ENCODE results near the gene MBNL1. TPM values are rescaled to one million over a fixed set of nuclear protein-coding genes. Genes with fewer than 3 reads are reported as not detected.
"Not testable (repeated sequence)": the region's sequence is repeated elsewhere in the genome, so short reads cannot be mapped to it uniquely, and the experiment has no call there.

MBNL1 gene
- total RNA-seq, 1 donor from 2014 or later, result 295 TPM

GRCh38 chr3:152334761-152335160, 66.0 kb downstream of the MBNL1 start:
- intact Hi-C loops (cut with micrococcal nuclease), result loop anchor here (1.0 to 2.0 kb wide), 2 partner anchors 10 to 16 kb away; no protein-coding TSS in a partner anchor
- H3K4me1 Mint-ChIP-seq (ENCODE audit: low read depth), result peaks cover 75% of the 10 kb centered on the region
- DNase-seq (ENCODE audit: low spot score), result no peak
- no peaks in the 10 kb centered on the region for H3K9me3 Mint-ChIP-seq
- H3K27me3 Mint-ChIP-seq (ENCODE audit: insufficient read depth), result no peaks in the 10 kb centered on the region
- H3K36me3 Mint-ChIP-seq (ENCODE audit: low read depth), result peaks cover 39% of the 10 kb centered on the region
- H3K27ac Mint-ChIP-seq, result peak overlapping the region; percentile 75
- H3K4me3 Mint-ChIP-seq, result peak overlapping the region; percentile 13

- Mint-ChIP-seq H3K9me3 (no peaks in the 10 kb centered on the region), H3K27ac (peak overlapping the region; percentile 75), H3K27me3 (ENCODE audit: insufficient read depth) (no peaks in the 10 kb centered on the region), H3K36me3 (ENCODE audit: low read depth) (peaks cover 41% of the 10 kb centered on the region), H3K4me3 (no peak overlapping the region), H3K4me1 (ENCODE audit: low read depth) (peaks cover 77% of the 10 kb centered on the region)
- no peak for DNase-seq (ENCODE audit: low spot score)
- intact Hi-C loops (cut with micrococcal nuclease), result loop anchor here (1.0 to 2.0 kb wide), 2 partner anchors 9 to 16 kb away; no protein-coding TSS in a partner anchor
Observed at GRCh38 chr3:152335273-152335672, 66.5 kb downstream of the MBNL1 start.

GRCh38 chr3:152337337-152337736, 68.6 kb downstream of the MBNL1 start:
- not testable (repeated sequence) for H3K27ac Mint-ChIP-seq
- H3K36me3 Mint-ChIP-seq (ENCODE audit: low read depth), result peaks cover 41% of the 10 kb centered on the region
- H3K4me1 Mint-ChIP-seq (ENCODE audit: low read depth), result peaks cover 60% of the 10 kb centered on the region

GRCh38 chr3:152338159-152338720, 69.5 kb downstream of the MBNL1 start:
- DNase-seq (ENCODE audit: low spot score), result no peak
- Mint-ChIP-seq H3K36me3 (ENCODE audit: low read depth) (peaks cover 39% of the 10 kb centered on the region), H3K4me1 (ENCODE audit: low read depth) (peaks cover 51% of the 10 kb centered on the region), H3K9me3 (no peaks in the 10 kb centered on the region), H3K4me3 (no peak overlapping the region), H3K27ac (peak overlapping the region; percentile 0), H3K27me3 (ENCODE audit: insufficient read depth) (no peaks in the 10 kb centered on the region)
- intact Hi-C loops (cut with micrococcal nuclease), result no loop called here

More at GRCh38 chr3:152337337-152337736, 68.6 kb downstream of the MBNL1 start:
- H3K27me3 Mint-ChIP-seq (ENCODE audit: insufficient read depth); intact Hi-C loops (cut with micrococcal nuclease); DNase-seq (ENCODE audit: low spot score); H3K9me3 Mint-ChIP-seq; H3K4me3 Mint-ChIP-seq: not testable (repeated sequence)

- no peaks in the 10 kb centered on the region for H3K27me3 Mint-ChIP-seq (ENCODE audit: insufficient read depth)
- no peak for DNase-seq (ENCODE audit: low spot score)
- intact Hi-C loops (cut with micrococcal nuclease), result no loop called here
- peaks cover 35% of the 10 kb centered on the region for H3K36me3 Mint-ChIP-seq (ENCODE audit: low read depth)
- no peaks in the 10 kb centered on the region for H3K9me3 Mint-ChIP-seq
- peaks cover 43% of the 10 kb centered on the region for H3K4me1 Mint-ChIP-seq (ENCODE audit: low read depth)
- H3K4me3 Mint-ChIP-seq, result no peak overlapping the region
- H3K27ac Mint-ChIP-seq, result no peak overlapping the region
Observed at GRCh38 chr3:152339881-152340505, 71.3 kb downstream of the MBNL1 start.

GRCh38 chr3:152345233-152345632, 76.5 kb downstream of the MBNL1 start:
- H3K27ac Mint-ChIP-seq, result peak overlapping the region; percentile 53
- no peaks in the 10 kb centered on the region for H3K27me3 Mint-ChIP-seq (ENCODE audit: insufficient read depth)
- H3K4me3 Mint-ChIP-seq, result no peak overlapping the region
- peaks cover 20% of the 10 kb centered on the region for H3K4me1 Mint-ChIP-seq (ENCODE audit: low read depth)
- no peaks in the 10 kb centered on the region for H3K9me3 Mint-ChIP-seq
- H3K36me3 Mint-ChIP-seq (ENCODE audit: low read depth), result peaks cover 21% of the 10 kb centered on the region
- DNase-seq (ENCODE audit: low spot score), result no peak
- intact Hi-C loops (cut with micrococcal nuclease), result no loop called here

- DNase-seq (ENCODE audit: low spot score), result no peak
- peaks cover 18% of the 10 kb centered on the region for H3K36me3 Mint-ChIP-seq (ENCODE audit: low read depth)
- H3K4me3 Mint-ChIP-seq, result no peak overlapping the region
- H3K27ac Mint-ChIP-seq, result no peak overlapping the region
- H3K4me1 Mint-ChIP-seq (ENCODE audit: low read depth), result peaks cover 16% of the 10 kb centered on the region
- H3K27me3 Mint-ChIP-seq (ENCODE audit: insufficient read depth), result no peaks in the 10 kb centered on the region
- intact Hi-C loops (cut with micrococcal nuclease), result no loop called here
- no peaks in the 10 kb centered on the region for H3K9me3 Mint-ChIP-seq
Observed at GRCh38 chr3:152346058-152346457, 77.3 kb downstream of the MBNL1 start.

- H3K36me3 Mint-ChIP-seq (ENCODE audit: low read depth), result peaks cover 22% of the 10 kb centered on the region
- no peak overlapping the region for H3K27ac Mint-ChIP-seq
- intact Hi-C loops (cut with micrococcal nuclease), result no loop called here
- H3K4me1 Mint-ChIP-seq (ENCODE audit: low read depth), result peaks cover 16% of the 10 kb centered on the region
- no peaks in the 10 kb centered on the region for H3K27me3 Mint-ChIP-seq (ENCODE audit: insufficient read depth)
- H3K4me3 Mint-ChIP-seq, result no peak overlapping the region
- H3K9me3 Mint-ChIP-seq, result no peaks in the 10 kb centered on the region
- no peak for DNase-seq (ENCODE audit: low spot score)
Observed at GRCh38 chr3:152346740-152347139, 78.0 kb downstream of the MBNL1 start.

GRCh38 chr3:152348436-152349177, 79.9 kb downstream of the MBNL1 start:
- no peaks in the 10 kb centered on the region for H3K27me3 Mint-ChIP-seq (ENCODE audit: insufficient read depth)
- peaks cover 21% of the 10 kb centered on the region for H3K36me3 Mint-ChIP-seq (ENCODE audit: low read depth)
- intact Hi-C loops (cut with micrococcal nuclease), result no loop called here
- H3K4me3 Mint-ChIP-seq, result no peak overlapping the region
- no peaks in the 10 kb centered on the region for H3K9me3 Mint-ChIP-seq
- H3K27ac Mint-ChIP-seq, result no peak overlapping the region
- no peak for DNase-seq (ENCODE audit: low spot score)
- peaks cover 31% of the 10 kb centered on the region for H3K4me1 Mint-ChIP-seq (ENCODE audit: low read depth)

GRCh38 chr3:152349392-152349791, 80.7 kb downstream of the MBNL1 start:
- H3K27me3 Mint-ChIP-seq (ENCODE audit: insufficient read depth), result no peaks in the 10 kb centered on the region
- no peak overlapping the region for H3K27ac Mint-ChIP-seq
- peaks cover 32% of the 10 kb centered on the region for H3K4me1 Mint-ChIP-seq (ENCODE audit: low read depth)
- intact Hi-C loops (cut with micrococcal nuclease), result no loop called here
- peaks cover 23% of the 10 kb centered on the region for H3K36me3 Mint-ChIP-seq (ENCODE audit: low read depth)
- H3K9me3 Mint-ChIP-seq, result no peaks in the 10 kb centered on the region
- H3K4me3 Mint-ChIP-seq, result no peak overlapping the region
- DNase-seq (ENCODE audit: low spot score), result no peak

GRCh38 chr3:152350139-152350538, 81.4 kb downstream of the MBNL1 start:
- DNase-seq (ENCODE audit: low spot score), result no peak
- no peaks in the 10 kb centered on the region for H3K27me3 Mint-ChIP-seq (ENCODE audit: insufficient read depth)

GRCh38 chr3:152350776-152351175, 82.0 kb downstream of the MBNL1 start:
- intact Hi-C loops (cut with micrococcal nuclease), result loop anchor here (1.0 to 2.0 kb wide), 3 partner anchors 8 to 16 kb away; no protein-coding TSS in a partner anchor
- Mint-ChIP-seq H3K4me3 (no peak overlapping the region), H3K4me1 (ENCODE audit: low read depth) (peaks cover 22% of the 10 kb centered on the region), H3K36me3 (ENCODE audit: low read depth) (peaks cover 19% of the 10 kb centered on the region), H3K27me3 (ENCODE audit: insufficient read depth) (no peaks in the 10 kb centered on the region), H3K9me3 (no peaks in the 10 kb centered on the region), H3K27ac (no peak overlapping the region)
- DNase-seq (ENCODE audit: low spot score), result no peak

More at GRCh38 chr3:152350139-152350538, 81.4 kb downstream of the MBNL1 start:
- H3K27ac Mint-ChIP-seq, result no peak overlapping the region
- H3K9me3 Mint-ChIP-seq, result no peaks in the 10 kb centered on the region
- peaks cover 24% of the 10 kb centered on the region for H3K4me1 Mint-ChIP-seq (ENCODE audit: low read depth)
- no peak overlapping the region for H3K4me3 Mint-ChIP-seq
- H3K36me3 Mint-ChIP-seq (ENCODE audit: low read depth), result peaks cover 20% of the 10 kb centered on the region
- intact Hi-C loops (cut with micrococcal nuclease), result loop anchor here (1.0 to 2.0 kb wide), 3 partner anchors 8 to 15 kb away; no protein-coding TSS in a partner anchor

GRCh38 chr3:152352554-152352953, 83.8 kb downstream of the MBNL1 start:
- no peak overlapping the region for H3K4me3 Mint-ChIP-seq
- H3K27ac Mint-ChIP-seq, result peak overlapping the region; percentile 56
- no peak for DNase-seq (ENCODE audit: low spot score)
- H3K36me3 Mint-ChIP-seq (ENCODE audit: low read depth), result peaks cover 23% of the 10 kb centered on the region
- intact Hi-C loops (cut with micrococcal nuclease), result no loop called here
- H3K4me1 Mint-ChIP-seq (ENCODE audit: low read depth), result peaks cover 34% of the 10 kb centered on the region
- H3K27me3 Mint-ChIP-seq (ENCODE audit: insufficient read depth), result no peaks in the 10 kb centered on the region
- H3K9me3 Mint-ChIP-seq, result no peaks in the 10 kb centered on the region

Data from activated T-helper 1 cell treated with anti-CD3 and anti-CD28 coated beads, Interleukin-12 subunit alpha, Interleukin-12 subunit beta, Interleukin-2, Interleukin-4 antibody, amounts not matched to agents 30 ng/mL and 10 ng/mL and 1 ng/mL, durations not matched to agents 14 hours and 24 hours and 36 hours (primary cell).